Naive thymus-derived CD4-positive, alpha-beta T cell (primary cell): ENCODE data around the gene FAM13B. TPM values are rescaled to one million over a fixed set of nuclear protein-coding genes. Genes with fewer than 3 reads are reported as not detected.

Source experiments
- ATAC-seq: fragments of 150-1000 bp; cut with Tn5 transposase; 2 replicates; pipeline ENCODE4 v1.10.0; 2021; ENCODE audit warnings: mild to moderate bottlenecking, moderate library complexity
- CTCF ChIA-PET: fragments of 350-600 bp; sonication (Branson Sonifier 250); formaldehyde crosslinking; loops from one replicate; lab custom pipeline; 2021; ENCODE audit warnings: antibody characterized with exemption; lab: Charles Lee
- POLR2A ChIA-PET: fragments of 350-600 bp; sonication (Branson Sonifier 250); formaldehyde crosslinking; loops from one replicate; lab custom pipeline; 2021; ENCODE audit warnings: antibody characterized with exemption, inconsistent platforms; lab: Charles Lee
- DNase-seq, 9 donors: peaks; one replicate each; pipeline versions ENCODE4 v3.0.0 to v3.0.0-alpha.2; 2020 to 2022; ENCODE audit warnings: mixed read lengths in 1 of 9
- H3K27ac ChIP-seq: one replicate; pipeline ENCODE4 v1.7.0; 2013; ENCODE audit warnings: mild to moderate bottlenecking, low read depth, low read length, moderate library complexity
- H3K27me3 ChIP-seq, 2 donors: one replicate each; pipeline ENCODE4 v1.7.0; 2013; ENCODE audit warnings: low read length in 2 of 2, mild to moderate bottlenecking in 2 of 2, moderate library complexity in 2 of 2; ENCODE audit not compliant: control insufficient read depth in 2 of 2, insufficient read depth in 2 of 2
- H3K36me3 ChIP-seq, 3 experiments: 1 replicate in 2 of 3; 2 replicates in 1 of 3; pipeline ENCODE4 v1.7.0; 2013; ENCODE audit warnings: low read length in 3 of 3, mild to moderate bottlenecking in 3 of 3, moderate library complexity in 1 of 3; ENCODE audit not compliant: insufficient read depth in 3 of 3, control insufficient read depth in 2 of 3
- H3K4me1 ChIP-seq, 2 donors: one replicate each; pipeline ENCODE4 v1.7.0; 2013; ENCODE audit warnings: low read length in 2 of 2, mild to moderate bottlenecking in 2 of 2, moderate library complexity in 1 of 2; ENCODE audit not compliant: control insufficient read depth in 2 of 2, insufficient read depth in 2 of 2
- H3K4me3 ChIP-seq: 2 replicates; pipeline ENCODE4 v1.7.0; 2013; ENCODE audit warnings: mild to moderate bottlenecking, low read length
- H3K9me3 ChIP-seq, 3 experiments: 1 replicate in 2 of 3; 2 replicates in 1 of 3; pipeline ENCODE4 v1.7.0; 2013; ENCODE audit warnings: low read length in 3 of 3; ENCODE audit not compliant: control insufficient read depth in 2 of 3
- H3K27ac Mint-ChIP-seq, 9 donors: one replicate each; pipeline ENCODE4 v1.8.0; 2020 to 2022; ENCODE audit warnings: mixed read lengths in 9 of 9, mild to moderate bottlenecking in 8 of 9, moderate library complexity in 5 of 9, inconsistent platforms in 2 of 9
- H3K27me3 Mint-ChIP-seq, 5 donors: one replicate each; pipeline ENCODE4 v1.8.0; 2021 to 2022; ENCODE audit warnings: mixed read lengths in 5 of 5, mild to moderate bottlenecking in 1 of 5
- H3K36me3 Mint-ChIP-seq, 5 donors: one replicate each; pipeline ENCODE4 v1.8.0; 2020 to 2022; ENCODE audit warnings: mixed read lengths in 5 of 5, mild to moderate bottlenecking in 3 of 5, inconsistent platforms in 1 of 5
- H3K4me1 Mint-ChIP-seq, 7 donors: one replicate each; pipeline ENCODE4 v1.8.0; 2020 to 2022; ENCODE audit warnings: mixed read lengths in 7 of 7, mild to moderate bottlenecking in 3 of 7, inconsistent platforms in 1 of 7
- H3K4me3 Mint-ChIP-seq, 10 donors: one replicate each; pipeline ENCODE4 v1.8.0; 2020 to 2022; ENCODE audit warnings: mild to moderate bottlenecking in 10 of 10, mixed read lengths in 10 of 10, moderate library complexity in 6 of 10, inconsistent platforms in 2 of 10
- H3K9me3 Mint-ChIP-seq, 11 donors: one replicate each; pipeline ENCODE4 v1.8.0; 2020 to 2022; ENCODE audit warnings: mixed read lengths in 11 of 11, mild to moderate bottlenecking in 4 of 11, inconsistent platforms in 1 of 11, moderate library complexity in 1 of 11
- intact Hi-C, 2 donors: fragments of 100-400 bp; cut with micrococcal nuclease; formaldehyde crosslinking; loops; one replicate each; pipeline ENCODE4 v1.15.1; 2023
- polyA plus RNA-seq, 2 donors: library from polyadenylated mRNA; unstranded; fragments of 300-500 nt; fragmentation: Illumina TruSeq; gene quantifications; one replicate each; pipeline ENCODE4 v1.2.3, GENCODE V29; 2021
- total RNA-seq, 6 experiments: library from RNA in 5 of 6; stranded (reverse) in 5 of 6; gene quantifications; 1 replicate in 5 of 6; 2 replicates in 1 of 6; pipeline ENCODE4 v1.2.3 and lab custom pipeline; 2021 to 2026

The FAM13B gene
- total and polyA plus RNA-seq, 7 experiments from 2014 or later = 17.6 to 58.8 (median 42.0) TPM

DNA sequence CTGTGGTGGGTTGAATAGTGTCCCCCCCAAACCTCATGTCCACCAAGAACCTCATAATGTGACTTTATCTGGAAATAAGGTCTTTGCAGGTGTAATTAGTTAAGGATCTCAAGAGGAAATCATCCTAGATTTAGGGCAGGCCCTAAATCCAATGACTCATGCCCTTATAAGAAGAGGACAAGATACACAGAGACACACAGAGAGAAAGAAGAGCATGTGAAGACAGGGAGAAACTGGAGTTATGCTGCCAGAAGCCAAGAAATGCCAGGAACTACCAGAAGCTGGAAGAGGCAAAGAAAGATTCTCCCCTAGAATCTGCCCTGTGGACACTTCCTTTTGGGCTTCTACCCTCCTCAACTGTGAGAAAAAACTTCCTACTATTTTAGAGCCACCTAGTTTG lies 8.8 kb downstream of the FAM13B start:
- ATAC-seq (no peak), DNase-seq (no peak)
- no peak overlapping the region for H3K27ac ChIP-seq
- no peak overlapping the region for H3K4me3 ChIP-seq
- Mint-ChIP-seq H3K4me3 (peak overlapping the region in 8 of 10 donors; percentile 17 to 69 (median 30)), H3K27ac (peak overlapping the region in 4 of 9 donors; percentile 45 to 60 (median 52)), H3K9me3 (no peaks in the 10 kb centered on the region), H3K27me3 (no peaks in the 10 kb centered on the region), H3K36me3 (peaks cover 0 to 25% (median 14%) of the 10 kb centered on the region in 5 donors), H3K4me1 (peaks cover 50 to 76% (median 70%) of the 10 kb centered on the region in 7 donors)
- H3K27me3 ChIP-seq = no peaks in the 10 kb centered on the region
- intact Hi-C loops = no loop called here
- peaks cover 0 to 7% (median 5%) of the 10 kb centered on the region in 3 experiments for H3K36me3 ChIP-seq
- H3K9me3 ChIP-seq = no peaks in the 10 kb centered on the region
- ChIA-PET POLR2A (no interaction called here), CTCF (no interaction called here)
- peaks cover 29 to 31% of the 10 kb centered on the region in 2 donors for H3K4me1 ChIP-seq

DNA sequence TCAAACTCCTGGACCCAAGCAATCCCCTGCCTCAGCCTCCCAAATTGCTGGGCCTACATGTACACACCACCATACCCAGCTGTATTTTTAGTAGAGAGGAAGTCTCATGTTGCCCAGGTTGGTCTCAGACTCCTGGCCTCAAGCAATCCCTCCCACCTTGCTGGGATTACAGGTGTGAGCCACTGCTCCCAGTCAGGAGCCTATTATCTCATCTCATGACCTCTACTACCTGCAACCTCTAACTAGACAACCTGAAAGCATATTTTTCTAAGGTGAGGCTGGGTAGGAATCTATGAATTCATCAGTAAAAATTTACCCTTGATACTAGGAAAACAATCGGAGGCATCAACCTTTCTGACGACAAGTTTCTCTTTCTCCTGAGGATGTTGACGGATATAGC lies 10.0 kb downstream of the FAM13B start:
- no peak overlapping the region for H3K27ac Mint-ChIP-seq
- POLR2A ChIA-PET = no interaction called here
- intact Hi-C loops = no loop called here

DNA sequence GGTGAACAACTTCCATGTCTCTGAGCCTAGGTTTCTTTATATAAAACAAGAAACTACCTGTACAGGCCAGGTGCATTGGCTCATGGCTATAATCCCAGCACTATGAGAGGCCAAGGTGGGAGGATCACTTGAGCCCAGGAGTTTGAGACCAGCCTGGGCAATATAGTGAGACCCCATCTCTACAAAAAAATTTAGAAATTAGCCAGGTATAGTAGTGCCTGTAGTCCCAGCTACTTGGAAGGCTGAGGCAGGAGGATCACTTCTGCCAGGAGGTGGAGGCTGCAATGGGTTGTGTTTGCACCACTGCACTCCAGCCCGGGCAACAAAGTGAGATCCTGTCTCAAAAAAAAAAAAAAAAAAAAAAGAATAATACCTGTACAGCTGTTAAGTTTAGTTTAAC lies 11.1 kb downstream of the FAM13B start:
- DNase-seq = no peak
- H3K4me1 ChIP-seq = peaks cover 20% of the 10 kb centered on the region in 2 donors
- Mint-ChIP-seq H3K36me3 (peaks cover 7 to 37% (median 24%) of the 10 kb centered on the region in 5 donors), H3K27ac (peak overlapping the region in 1 of 9 donors; percentile 41), H3K4me3 (no peak overlapping the region), H3K27me3 (no peaks in the 10 kb centered on the region), H3K4me1 (peaks cover 43 to 73% (median 62%) of the 10 kb centered on the region in 7 donors), H3K9me3 (no peaks in the 10 kb centered on the region)
- POLR2A ChIA-PET = no interaction called here
- no peaks in the 10 kb centered on the region for H3K27me3 ChIP-seq
- no peak overlapping the region for H3K27ac ChIP-seq
- H3K4me3 ChIP-seq = no peak overlapping the region
- peaks cover 8 to 27% (median 16%) of the 10 kb centered on the region in 3 experiments for H3K36me3 ChIP-seq
- ATAC-seq = no peak
- intact Hi-C loops = no loop called here
- no peaks in the 10 kb centered on the region for H3K9me3 ChIP-seq
- CTCF ChIA-PET = no interaction called here

More for the DNA sequence above, 10.0 kb downstream of the FAM13B start:
- Mint-ChIP-seq H3K4me1 (peaks cover 50 to 76% (median 67%) of the 10 kb centered on the region in 7 donors), H3K4me3 (peak overlapping the region in 4 of 10 donors; percentile 13 to 69 (median 22)), H3K27me3 (no peaks in the 10 kb centered on the region), H3K9me3 (no peaks in the 10 kb centered on the region), H3K36me3 (peaks cover 2 to 35% (median 26%) of the 10 kb centered on the region in 5 donors)
- H3K4me3 ChIP-seq = no peak overlapping the region
- peaks cover 20 to 25% of the 10 kb centered on the region in 2 donors for H3K4me1 ChIP-seq
- H3K27ac ChIP-seq = no peak overlapping the region
- no peaks in the 10 kb centered on the region for H3K27me3 ChIP-seq
- CTCF ChIA-PET = interaction anchor here (0.7 kb wide), 1 partner anchor 11 kb away, joined by 4 read pairs; no protein-coding TSS in a partner anchor
- H3K9me3 ChIP-seq = no peaks in the 10 kb centered on the region
- DNase-seq (no peak), ATAC-seq (no peak)
- H3K36me3 ChIP-seq = peaks cover 8 to 16% (median 16%) of the 10 kb centered on the region in 3 experiments

DNA sequence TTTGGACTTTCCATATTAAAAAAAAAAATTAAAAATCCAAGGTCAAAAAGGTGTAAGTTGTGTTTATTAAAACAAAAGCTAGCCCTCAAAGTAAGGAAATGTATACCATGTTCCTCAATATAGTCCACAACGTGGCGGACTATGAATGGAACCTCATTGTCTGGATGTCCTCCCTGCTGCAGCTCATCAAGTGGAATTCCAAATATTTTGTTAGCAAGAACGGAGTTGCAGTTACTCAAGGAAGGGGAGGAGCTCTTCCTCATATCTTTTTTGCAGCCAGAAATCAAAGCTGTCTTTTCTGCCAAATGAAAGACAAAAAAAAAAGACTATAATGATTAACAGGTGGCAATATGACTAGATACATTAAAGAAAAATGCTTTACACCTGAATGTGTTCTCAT lies 14.0 kb downstream of the FAM13B start:
- no peaks in the 10 kb centered on the region for H3K9me3 Mint-ChIP-seq
- peaks cover 20 to 62% (median 41%) of the 10 kb centered on the region in 7 donors for H3K4me1 Mint-ChIP-seq
- no peak overlapping the region for H3K27ac Mint-ChIP-seq
- H3K36me3 ChIP-seq = peaks cover 8 to 35% (median 16%) of the 10 kb centered on the region in 3 experiments
- no peak overlapping the region for H3K4me3 Mint-ChIP-seq
- ATAC-seq (no peak), DNase-seq (no peak)
- H3K36me3 Mint-ChIP-seq = peaks cover 7 to 39% (median 30%) of the 10 kb centered on the region in 5 donors
- H3K27me3 ChIP-seq = no peaks in the 10 kb centered on the region
- ChIA-PET CTCF (interaction anchor here (1.1 kb wide), 1 partner anchor 390 kb away, joined by 3 read pairs; no protein-coding TSS in a partner anchor), POLR2A (interaction anchor here (0.6 to 0.9 kb wide), 3 partner anchors 9 to 53 kb away, joined by 3 to 4 read pairs (median 3); no protein-coding TSS in a partner anchor)
- no peaks in the 10 kb centered on the region for H3K9me3 ChIP-seq
- no peak overlapping the region for H3K27ac ChIP-seq
- no peaks in the 10 kb centered on the region for H3K27me3 Mint-ChIP-seq
- no peak overlapping the region for H3K4me3 ChIP-seq
- peaks cover 6 to 9% of the 10 kb centered on the region in 2 donors for H3K4me1 ChIP-seq
- intact Hi-C loops = no loop called here

DNA sequence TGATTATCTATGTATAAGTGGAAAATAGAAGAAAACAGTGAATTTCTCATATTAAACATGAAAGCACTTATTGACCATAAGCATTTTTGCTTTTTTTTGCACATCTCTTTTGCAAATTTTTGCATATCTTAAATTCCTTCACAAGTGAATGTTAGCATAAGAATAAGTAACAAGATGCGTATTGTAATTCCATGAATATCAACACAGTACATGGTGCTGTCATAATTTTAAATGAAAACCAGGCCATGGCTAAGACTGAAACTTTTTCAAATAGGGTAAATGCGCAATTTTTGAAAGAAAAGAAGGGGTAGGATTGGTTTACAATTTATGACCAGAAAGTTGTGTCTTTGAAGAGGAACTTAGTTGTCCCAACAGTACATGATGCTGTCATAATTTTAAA lies 17.0 kb downstream of the FAM13B start:
- ATAC-seq (no peak), DNase-seq (no peak)
- H3K4me1 ChIP-seq = no peaks in the 10 kb centered on the region
- H3K27me3 Mint-ChIP-seq = no peaks in the 10 kb centered on the region
- no peaks in the 10 kb centered on the region for H3K9me3 ChIP-seq
- CTCF ChIA-PET = no interaction called here
- no peak overlapping the region for H3K27ac Mint-ChIP-seq
- intact Hi-C loops = no loop called here
- no peak overlapping the region for H3K27ac ChIP-seq
- H3K36me3 ChIP-seq = peaks cover 8 to 41% (median 16%) of the 10 kb centered on the region in 3 experiments
- no peak overlapping the region for H3K4me3 ChIP-seq
- H3K27me3 ChIP-seq = no peaks in the 10 kb centered on the region
- H3K9me3 Mint-ChIP-seq = no peaks in the 10 kb centered on the region
- no peak overlapping the region for H3K4me3 Mint-ChIP-seq
- H3K36me3 Mint-ChIP-seq = peaks cover 9 to 49% (median 40%) of the 10 kb centered on the region in 5 donors
- POLR2A ChIA-PET = no interaction called here
- peaks cover 9 to 40% (median 20%) of the 10 kb centered on the region in 7 donors for H3K4me1 Mint-ChIP-seq

DNA sequence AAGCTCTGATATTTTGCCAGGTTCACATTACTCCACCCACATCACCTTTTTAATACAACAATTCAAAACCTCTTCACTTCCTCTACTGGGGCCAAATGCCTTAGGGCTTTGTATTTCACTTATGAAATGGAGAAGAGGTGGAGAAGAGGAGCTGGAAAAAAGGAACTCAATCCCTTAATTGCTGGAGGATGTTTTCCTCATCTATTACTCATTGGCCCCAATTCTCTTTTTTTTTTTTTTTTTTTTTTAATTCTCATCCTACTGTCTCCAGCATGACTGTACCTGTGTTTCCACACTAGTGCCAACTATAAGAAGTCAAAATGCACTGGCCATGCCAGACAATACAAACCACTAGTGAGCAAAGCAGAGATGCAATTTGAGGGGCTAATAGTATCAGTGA lies 20.9 kb downstream of the FAM13B start:
- Histone ChIP-seq H3K27ac (no peak overlapping the region), H3K36me3 (peaks cover 11 to 49% (median 18%) of the 10 kb centered on the region in 3 experiments), H3K4me3 (no peak overlapping the region), H3K27me3 (no peaks in the 10 kb centered on the region), H3K4me1 (no peaks in the 10 kb centered on the region), H3K9me3 (no peaks in the 10 kb centered on the region)
- intact Hi-C loops = no loop called here
- CTCF ChIA-PET = no interaction called here
- H3K9me3 Mint-ChIP-seq = no peaks in the 10 kb centered on the region
- ATAC-seq (no peak), DNase-seq (no peak)
- no peak overlapping the region for H3K27ac Mint-ChIP-seq
- POLR2A ChIA-PET = no interaction called here
- peaks cover 5 to 24% (median 15%) of the 10 kb centered on the region in 7 donors for H3K4me1 Mint-ChIP-seq
- peaks cover 6 to 50% (median 37%) of the 10 kb centered on the region in 5 donors for H3K36me3 Mint-ChIP-seq
- H3K27me3 Mint-ChIP-seq = no peaks in the 10 kb centered on the region
- no peak overlapping the region for H3K4me3 Mint-ChIP-seq
